Body of pancreas (tissue), 4 donors: ENCODE results near the gene ARHGEF39. TPM values are rescaled to one million over a fixed set of nuclear protein-coding genes. Genes with fewer than 3 reads are reported as not detected.

Source experiments
- ATAC-seq: fragments of 150-250 bp; one replicate; pipeline ENCODE4 v1.9.1; 2016
- DNase-seq, 4 donors: peaks; one replicate each; pipeline ENCODE4 v3.0.0-alpha.2; 2019
- H3K27ac ChIP-seq, 4 donors: fragments of 200-600 bp; sonication (generic); 1 replicate in 3 of 4; 2 replicates in 1 of 4; pipeline versions ENCODE4 v1.5.1 to v1.6.1; 2016 to 2019; ENCODE audit warnings: mild to moderate bottlenecking in 1 of 4, mixed read lengths in 1 of 4, moderate library complexity in 1 of 4
- H3K27me3 ChIP-seq, 2 donors: fragments of 200-600 bp; sonication (generic); one replicate each; pipeline ENCODE4 v1.6.0; 2016; ENCODE audit warnings: mild to moderate bottlenecking in 1 of 2
- H3K36me3 ChIP-seq, 2 donors: fragments of 200-600 bp; sonication (generic); replicated peaks in 1 of 2; 2 replicates each; pipeline ENCODE4 v1.5.1; 2016; ENCODE audit warnings: low read depth in 2 of 2; ENCODE audit not compliant: insufficient read depth in 1 of 2
- H3K4me1 ChIP-seq: fragments of 200-600 bp; sonication (generic); one replicate; pipeline ENCODE4 v1.6.0; 2016
- H3K4me3 ChIP-seq, 2 donors: fragments of 200-600 bp; sonication (generic); 1 replicate in 1 of 2; 2 replicates in 1 of 2; pipeline ENCODE4 v1.5.1; 2016 to 2019
- H3K9me3 ChIP-seq, 3 donors: fragments of 200-600 bp; sonication (generic); 1 replicate in 2 of 3; 2 replicates in 1 of 3; pipeline ENCODE4 v1.5.1; 2016
- POLR2A ChIP-seq, 3 donors: fragments of 450-650 bp; IDR thresholded peaks; one replicate each; pipeline ENCODE4 v1.6.1; 2016; ENCODE audit warnings: antibody characterized with exemption in 3 of 3, mild to moderate bottlenecking in 2 of 3
- WGBS, 2 donors: methylation state at CpG; one replicate each; pipeline ENCODE4 v1.1.5; 2017; 5-methylcytosine and 5-hydroxymethylcytosine counted together
- intact Hi-C: fragments of 100-400 bp; cut with DNase I; formaldehyde crosslinking; loops from one replicate; pipeline ENCODE4 v1.15.1; 2023
- total RNA-seq, 2 donors: library from RNA; depleted of rRNA; stranded (reverse); fragments of >200 nt; gene quantifications; one replicate each; pipeline ENCODE4 v1.1.0, GENCODE V29; 2016
- TF ChIP-seq, protein P1 (sequence below), 7 experiments: fragments of 450-650 bp in 4 of 7; fragments of 200-600 bp in 3 of 7; sonication (generic) in 3 of 7; IDR thresholded peaks; one replicate each; pipeline ENCODE4 v1.5.1; 2016 to 2019; ENCODE audit warnings: antibody characterized with exemption in 7 of 7

Gene ARHGEF39
- total RNA-seq, 2 donors from 2014 or later = 0.26 TPM; not detected in 1

DNA sequence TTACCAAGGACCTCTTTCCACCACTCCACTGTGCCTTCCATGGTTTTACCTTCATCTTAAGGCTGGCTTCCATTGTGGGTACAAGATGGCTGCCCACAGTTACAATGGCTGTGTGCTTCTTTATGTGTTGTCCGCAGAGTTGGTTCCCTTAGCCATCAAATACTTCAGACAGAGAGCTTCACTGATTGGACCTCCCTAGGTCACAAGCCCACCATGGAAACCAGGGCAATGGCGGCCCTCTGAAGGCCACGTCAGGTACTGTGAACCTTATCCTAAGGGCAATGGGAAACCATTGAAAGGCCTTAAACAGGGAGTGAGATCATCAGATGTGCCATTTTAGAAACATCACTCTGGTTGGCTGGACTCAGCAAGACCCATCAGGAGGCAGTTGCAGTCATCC lies 2.9 kb upstream of the ARHGEF39 start:
- DNase-seq (no peak), ATAC-seq (no peak)
- TF ChIP-seq, protein P1, sequence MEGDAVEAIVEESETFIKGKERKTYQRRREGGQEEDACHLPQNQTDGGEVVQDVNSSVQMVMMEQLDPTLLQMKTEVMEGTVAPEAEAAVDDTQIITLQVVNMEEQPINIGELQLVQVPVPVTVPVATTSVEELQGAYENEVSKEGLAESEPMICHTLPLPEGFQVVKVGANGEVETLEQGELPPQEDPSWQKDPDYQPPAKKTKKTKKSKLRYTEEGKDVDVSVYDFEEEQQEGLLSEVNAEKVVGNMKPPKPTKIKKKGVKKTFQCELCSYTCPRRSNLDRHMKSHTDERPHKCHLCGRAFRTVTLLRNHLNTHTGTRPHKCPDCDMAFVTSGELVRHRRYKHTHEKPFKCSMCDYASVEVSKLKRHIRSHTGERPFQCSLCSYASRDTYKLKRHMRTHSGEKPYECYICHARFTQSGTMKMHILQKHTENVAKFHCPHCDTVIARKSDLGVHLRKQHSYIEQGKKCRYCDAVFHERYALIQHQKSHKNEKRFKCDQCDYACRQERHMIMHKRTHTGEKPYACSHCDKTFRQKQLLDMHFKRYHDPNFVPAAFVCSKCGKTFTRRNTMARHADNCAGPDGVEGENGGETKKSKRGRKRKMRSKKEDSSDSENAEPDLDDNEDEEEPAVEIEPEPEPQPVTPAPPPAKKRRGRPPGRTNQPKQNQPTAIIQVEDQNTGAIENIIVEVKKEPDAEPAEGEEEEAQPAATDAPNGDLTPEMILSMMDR (IDR thresholded peaks at IDR 0.05) = no peak
- no peak for TF ChIP-seq POLR2A (IDR thresholded peaks at IDR 0.05)
- peaks cover 47% of the 10 kb centered on the region for H3K4me1 ChIP-seq
- H3K4me3 ChIP-seq = no peak overlapping the region
- no peaks in the 10 kb centered on the region for H3K36me3 ChIP-seq
- no peaks in the 10 kb centered on the region for H3K9me3 ChIP-seq
- H3K27me3 ChIP-seq = no peaks in the 10 kb centered on the region
- peak overlapping the region in 3 of 4 donors; percentile 16 to 87 (median 81) for H3K27ac ChIP-seq
- intact Hi-C loops = no loop called here
- 96 to 100% methylated on average over 3 of the region's 3 CpGs for WGBS, 2 donors

- intact Hi-C loops = no loop called here
- Histone ChIP-seq H3K4me3 (no peak overlapping the region), H3K27ac (no peak overlapping the region), H3K4me1 (peaks cover 41% of the 10 kb centered on the region), H3K36me3 (no peaks in the 10 kb centered on the region), H3K9me3 (no peaks in the 10 kb centered on the region), H3K27me3 (no peaks in the 10 kb centered on the region)
- TF ChIP-seq, protein P1 (IDR thresholded peaks at IDR 0.05) = no peak
- no peak for TF ChIP-seq POLR2A (IDR thresholded peaks at IDR 0.05)
- 85 to 91% methylated on average over 5 of the region's 5 CpGs for WGBS, 2 donors
- ATAC-seq = no peak
- no peak for DNase-seq
Observed at GRCh38 chr9:35666549-35666948, 1.6 kb upstream of the ARHGEF39 start.

DNA sequence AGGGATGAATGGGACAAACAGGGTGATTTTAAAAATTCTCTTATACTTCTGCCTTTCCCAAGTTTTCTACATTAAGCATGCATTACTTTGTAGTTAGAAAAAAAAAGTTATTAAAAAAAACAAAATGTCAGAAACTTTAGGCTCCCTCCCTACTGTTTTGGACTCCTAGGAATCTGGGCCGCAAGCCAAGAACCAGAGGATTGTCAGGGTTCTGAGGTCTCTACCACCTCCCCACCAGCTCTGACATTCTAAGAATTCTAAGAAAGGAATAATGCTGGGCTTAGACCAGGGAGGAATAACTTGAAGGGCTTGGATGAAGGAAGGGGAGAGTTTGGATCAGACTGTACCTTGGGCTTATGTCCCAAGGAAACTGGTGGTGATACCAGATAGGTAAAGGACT lies 1.1 kb upstream of the ARHGEF39 start:
- intact Hi-C loops = no loop called here
- H3K27me3 ChIP-seq = no peaks in the 10 kb centered on the region
- ATAC-seq (no peak), DNase-seq (no peak)
- no peak for TF ChIP-seq POLR2A (IDR thresholded peaks at IDR 0.05)
- TF ChIP-seq, protein P1 (IDR thresholded peaks at IDR 0.05) = no peak
- H3K9me3 ChIP-seq = no peaks in the 10 kb centered on the region
- H3K4me1 ChIP-seq = peaks cover 45% of the 10 kb centered on the region
- no peaks in the 10 kb centered on the region for H3K36me3 ChIP-seq
- H3K27ac ChIP-seq = no peak overlapping the region
- no peak overlapping the region for H3K4me3 ChIP-seq
- WGBS, 2 donors = 61 to 67% methylated on average over 1 of the region's 1 CpG

DNA sequence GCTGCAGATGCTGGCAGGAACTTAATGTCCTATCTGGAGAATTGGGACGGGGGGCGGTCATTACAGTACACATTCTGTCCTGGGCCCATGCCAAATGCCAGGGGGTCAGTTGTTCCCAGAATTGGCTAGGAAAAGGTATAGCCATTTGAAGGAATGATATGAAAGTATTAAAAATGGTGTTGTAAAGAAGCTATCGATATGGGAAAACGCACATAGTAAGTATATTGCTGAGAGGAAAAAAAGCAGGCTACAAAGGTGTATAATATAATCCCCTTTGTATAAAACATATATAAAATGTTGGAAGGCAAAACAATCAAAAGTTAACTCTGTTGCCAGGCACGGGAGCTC lies 450 bp upstream of the ARHGEF39 start:
- no peaks in the 10 kb centered on the region for H3K36me3 ChIP-seq
- intact Hi-C loops = no loop called here
- H3K27ac ChIP-seq = peak overlapping the region; percentile 3 to 72 (median 30)
- no peak for DNase-seq
- no peak for ATAC-seq
- 33 to 35% methylated on average over 5 of the region's 5 CpGs for WGBS, 2 donors
- no peaks in the 10 kb centered on the region for H3K9me3 ChIP-seq
- no peaks in the 10 kb centered on the region for H3K27me3 ChIP-seq
- no peak overlapping the region for H3K4me3 ChIP-seq
- TF ChIP-seq, protein P1 (IDR thresholded peaks at IDR 0.05) = no peak
- no peak for TF ChIP-seq POLR2A (IDR thresholded peaks at IDR 0.05)
- peaks cover 49% of the 10 kb centered on the region for H3K4me1 ChIP-seq

GRCh38 chr9:35662437-35662836 lies 2.6 kb downstream of the ARHGEF39 start:
- H3K27me3 ChIP-seq = no peaks in the 10 kb centered on the region
- no peaks in the 10 kb centered on the region for H3K9me3 ChIP-seq
- H3K36me3 ChIP-seq = no peaks in the 10 kb centered on the region
- DNase-seq (no peak), ATAC-seq (no peak)
- peaks cover 40% of the 10 kb centered on the region for H3K4me1 ChIP-seq
- H3K4me3 ChIP-seq = no peak overlapping the region
- 85 to 94% methylated on average over 7 of the region's 7 CpGs for WGBS, 2 donors
- TF ChIP-seq, protein P1 (IDR thresholded peaks at IDR 0.05) = no peak
- intact Hi-C loops = loop anchor here (5.0 kb wide), 1 partner anchor 35 kb away; no protein-coding TSS in a partner anchor
- H3K27ac ChIP-seq = peak overlapping the region in 1 of 4 donors; percentile 90
